ENCODE data around the gene ARHGAP12.

ARHGAP12 gene

GRCh38 chr10:31959461-31960173 lies 31.0 kb upstream of the ARHGAP12 start:
- Histone ChIP-seq H3K9me2 (ENCODE audit: low read depth, low read length) (no peaks in the 10 kb centered on the region), H3K27me3 (ENCODE audit: insufficient read depth, low read length) (no peaks in the 10 kb centered on the region), H3K79me2 (ENCODE audit: insufficient read depth, low read length) (no peaks in the 10 kb centered on the region), H3K4me3 (ENCODE audit: low read depth, low read length, poor library complexity, severe bottlenecking) (no peak overlapping the region), H3K36me3 (ENCODE audit: insufficient read depth, low read length) (no peaks in the 10 kb centered on the region), H3K4me2 (ENCODE audit: low read length) (no peak overlapping the region), H3F3A (ENCODE audit: insufficient read depth, low read length) (no peaks in the 10 kb centered on the region), H3K9ac (ENCODE audit: low read length) (no peak overlapping the region), H4K20me1 (ENCODE audit: insufficient read depth, low read length) (no peaks in the 10 kb centered on the region), H2AFZ (ENCODE audit: low read length) (no peak overlapping the region), H3K9me3 (ENCODE audit: low read length) (0 out of 2 replicates have a peak, but pooled peaks cover 2% of the 10 kb centered on the region), H3K4me1 (ENCODE audit: insufficient read depth, low read length, severe bottlenecking) (peaks cover 9% of the 10 kb centered on the region), H3K27ac (ENCODE audit: low read depth, low read length, poor library complexity, severe bottlenecking) (no peak overlapping the region)
- TF ChIP-seq CTCF (IDR thresholded peaks at IDR 0.05; ENCODE audit: low read length) (no peak), EZH2 (IDR thresholded peaks at IDR 0.05; ENCODE audit: borderline replicate concordance, low read length) (no peak)

GRCh38 chr10:31958856-31959255 lies 30.2 kb upstream of the ARHGAP12 start:
- Histone ChIP-seq H3K9me3 (ENCODE audit: low read length) (0 out of 2 replicates have a peak, but pooled peaks cover 7% of the 10 kb centered on the region), H3K4me1 (ENCODE audit: insufficient read depth, low read length, severe bottlenecking) (peaks cover 9% of the 10 kb centered on the region)

GRCh38 chr10:31956200-31956946 lies 27.7 kb upstream of the ARHGAP12 start:
- TF ChIP-seq CTCF (IDR thresholded peaks at IDR 0.05; ENCODE audit: low read length) (no peak), EZH2 (IDR thresholded peaks at IDR 0.05; ENCODE audit: borderline replicate concordance, low read length) (no peak)
- no peaks in the 10 kb centered on the region for H3K27me3 ChIP-seq (ENCODE audit: insufficient read depth, low read length)
- H3K9me3 ChIP-seq (ENCODE audit: low read length), result peaks cover 15% of the 10 kb centered on the region; the same call in 1 of the 2 replicates
- no peak overlapping the region for H2AFZ ChIP-seq (ENCODE audit: low read length)
- H3K4me3 ChIP-seq (ENCODE audit: low read depth, low read length, poor library complexity, severe bottlenecking), result no peak overlapping the region
- no peak overlapping the region for H3K9ac ChIP-seq (ENCODE audit: low read length)
- no peak overlapping the region for H3K4me2 ChIP-seq (ENCODE audit: low read length)
- no peaks in the 10 kb centered on the region for H3K36me3 ChIP-seq (ENCODE audit: insufficient read depth, low read length)
- H4K20me1 ChIP-seq (ENCODE audit: insufficient read depth, low read length), result no peaks in the 10 kb centered on the region
- no peaks in the 10 kb centered on the region for H3K79me2 ChIP-seq (ENCODE audit: insufficient read depth, low read length)
- no peak overlapping the region for H3K27ac ChIP-seq (ENCODE audit: low read depth, low read length, poor library complexity, severe bottlenecking)
- no peaks in the 10 kb centered on the region for H3K9me2 ChIP-seq (ENCODE audit: low read depth, low read length)
- peaks cover 4% of the 10 kb centered on the region for H3K4me1 ChIP-seq (ENCODE audit: insufficient read depth, low read length, severe bottlenecking)
- no peaks in the 10 kb centered on the region for H3F3A ChIP-seq (ENCODE audit: insufficient read depth, low read length)

More at GRCh38 chr10:31958856-31959255, 30.2 kb upstream of the ARHGAP12 start:
- Histone ChIP-seq H2AFZ (ENCODE audit: low read length) (no peak overlapping the region), H3K27ac (ENCODE audit: low read depth, low read length, poor library complexity, severe bottlenecking) (no peak overlapping the region), H3K79me2 (ENCODE audit: insufficient read depth, low read length) (no peaks in the 10 kb centered on the region), H3K36me3 (ENCODE audit: insufficient read depth, low read length) (no peaks in the 10 kb centered on the region), H3F3A (ENCODE audit: insufficient read depth, low read length) (no peaks in the 10 kb centered on the region), H3K9me2 (ENCODE audit: low read depth, low read length) (no peaks in the 10 kb centered on the region), H4K20me1 (ENCODE audit: insufficient read depth, low read length) (no peaks in the 10 kb centered on the region), H3K9ac (ENCODE audit: low read length) (no peak overlapping the region), H3K27me3 (ENCODE audit: insufficient read depth, low read length) (no peaks in the 10 kb centered on the region), H3K4me2 (ENCODE audit: low read length) (no peak overlapping the region), H3K4me3 (ENCODE audit: low read depth, low read length, poor library complexity, severe bottlenecking) (no peak overlapping the region)
- TF ChIP-seq EZH2 (IDR thresholded peaks at IDR 0.05; ENCODE audit: borderline replicate concordance, low read length), result no peak
- TF ChIP-seq CTCF (IDR thresholded peaks at IDR 0.05; ENCODE audit: low read length), result no peak
